DND-41 (cell line): ENCODE measurements around the gene DOCK4.

Experiments
- ATAC-seq: fragments of 200-7000 bp; cut with Tn5 transposase; 3 replicates; pipeline ENCODE4 v1.9.1; 2021; ENCODE audit warnings: low read depth; ENCODE audit not compliant: insufficient read depth
- DNase-seq: peaks from one replicate; pipeline ENCODE4 v3.0.0-alpha.2; 2020
- H2AFZ ChIP-seq: 2 replicates; pipeline ENCODE4 v1.6.0; 2012; ENCODE audit warnings: low read depth, low read length
- H3K27ac ChIP-seq: 2 replicates; pipeline ENCODE4 v1.5.1; 2012; ENCODE audit warnings: low read length, inconsistent platforms
- H3K27me3 ChIP-seq: fragments of 200-600 bp; sonication (generic); 2 replicates; pipeline ENCODE4 v1.6.0; 2012; ENCODE audit warnings: low read length, mild to moderate bottlenecking, inconsistent platforms; ENCODE audit not compliant: insufficient read depth, poor library complexity
- H3K36me3 ChIP-seq: 2 replicates; pipeline ENCODE4 v1.5.1; 2012; ENCODE audit warnings: low read length, inconsistent platforms; ENCODE audit not compliant: insufficient read depth
- H3K4me1 ChIP-seq: 2 replicates; pipeline ENCODE4 v1.5.1; 2012; ENCODE audit warnings: mild to moderate bottlenecking, low read length; ENCODE audit not compliant: insufficient read depth
- H3K4me2 ChIP-seq: 2 replicates; pipeline ENCODE4 v1.6.0; 2012; ENCODE audit warnings: mild to moderate bottlenecking, moderate library complexity, low read length, inconsistent platforms; ENCODE audit not compliant: insufficient read depth
- H3K4me3 ChIP-seq, 2 experiments: fragments of 200-600 bp in 1 of 2; shearing (Covaris generic) in 1 of 2; 2 replicates each; pipeline ENCODE4 v1.5.1; 2012 to 2016; ENCODE audit warnings: inconsistent platforms in 2 of 2, low read length in 2 of 2, mild to moderate bottlenecking in 2 of 2, low read depth in 1 of 2, moderate library complexity in 1 of 2
- H3K79me2 ChIP-seq: 2 replicates; pipeline ENCODE4 v1.6.0; 2012; ENCODE audit warnings: low read length, inconsistent platforms; ENCODE audit not compliant: insufficient read depth
- H3K9ac ChIP-seq: 2 replicates; pipeline ENCODE4 v1.6.0; 2012; ENCODE audit warnings: low read depth, mild to moderate bottlenecking, inconsistent platforms, low read length, moderate library complexity
- H3K9me3 ChIP-seq: 2 replicates; pipeline ENCODE4 v1.5.1; 2012; ENCODE audit warnings: low read length, moderate library complexity, mild to moderate bottlenecking, inconsistent platforms; ENCODE audit not compliant: insufficient read depth, severe bottlenecking
- H4K20me1 ChIP-seq: 2 replicates; pipeline ENCODE4 v1.6.0; 2012; ENCODE audit warnings: low read length; ENCODE audit not compliant: insufficient read depth
- EZH2 ChIP-seq: IDR thresholded peaks from 3 replicates; pipeline ENCODE4 v1.6.1; 2012; ENCODE audit warnings: borderline replicate concordance, low read depth, mild to moderate bottlenecking, moderate library complexity, low read length, inconsistent platforms; ENCODE audit not compliant: severe bottlenecking
- TF ChIP-seq, protein P1 (sequence below): IDR thresholded peaks from 2 replicates; pipeline ENCODE4 v1.5.1; 2012; ENCODE audit warnings: borderline replicate concordance, low read length, moderate library complexity, mild to moderate bottlenecking; ENCODE audit not compliant: poor library complexity, severe bottlenecking; ENCODE audit errors: extremely low read depth

The DOCK4 gene

DNA sequence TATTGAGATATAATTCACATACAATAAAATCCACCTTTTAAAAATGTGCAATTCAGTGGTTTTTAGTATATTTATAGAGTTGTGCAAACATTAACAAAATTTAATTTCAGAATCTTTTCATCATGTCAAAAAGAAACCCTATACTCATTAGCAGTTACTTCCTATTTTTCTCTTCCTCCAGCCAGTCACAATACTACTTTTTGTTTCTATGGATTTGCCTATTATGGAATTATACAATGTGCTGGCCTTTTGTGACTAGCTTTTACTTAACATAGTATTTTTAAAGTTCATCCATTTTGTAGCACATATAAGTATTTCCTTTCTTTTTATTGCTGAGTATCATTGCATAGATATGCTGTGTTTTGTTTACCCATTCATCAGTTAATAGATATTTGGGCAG, 444.0 kb downstream of the DOCK4 start:
- no peak overlapping the region for H2AFZ ChIP-seq
- H3K4me1 ChIP-seq, result no peaks in the 10 kb centered on the region
- no peak overlapping the region for H3K9ac ChIP-seq
- H3K27me3 ChIP-seq, result no peaks in the 10 kb centered on the region
- no peaks in the 10 kb centered on the region for H3K79me2 ChIP-seq
- no peak overlapping the region for H3K4me3 ChIP-seq
- H3K27ac ChIP-seq, result no peak overlapping the region
- H3K9me3 ChIP-seq, result no peaks in the 10 kb centered on the region
- no peak for TF ChIP-seq EZH2
- TF ChIP-seq, protein P1, sequence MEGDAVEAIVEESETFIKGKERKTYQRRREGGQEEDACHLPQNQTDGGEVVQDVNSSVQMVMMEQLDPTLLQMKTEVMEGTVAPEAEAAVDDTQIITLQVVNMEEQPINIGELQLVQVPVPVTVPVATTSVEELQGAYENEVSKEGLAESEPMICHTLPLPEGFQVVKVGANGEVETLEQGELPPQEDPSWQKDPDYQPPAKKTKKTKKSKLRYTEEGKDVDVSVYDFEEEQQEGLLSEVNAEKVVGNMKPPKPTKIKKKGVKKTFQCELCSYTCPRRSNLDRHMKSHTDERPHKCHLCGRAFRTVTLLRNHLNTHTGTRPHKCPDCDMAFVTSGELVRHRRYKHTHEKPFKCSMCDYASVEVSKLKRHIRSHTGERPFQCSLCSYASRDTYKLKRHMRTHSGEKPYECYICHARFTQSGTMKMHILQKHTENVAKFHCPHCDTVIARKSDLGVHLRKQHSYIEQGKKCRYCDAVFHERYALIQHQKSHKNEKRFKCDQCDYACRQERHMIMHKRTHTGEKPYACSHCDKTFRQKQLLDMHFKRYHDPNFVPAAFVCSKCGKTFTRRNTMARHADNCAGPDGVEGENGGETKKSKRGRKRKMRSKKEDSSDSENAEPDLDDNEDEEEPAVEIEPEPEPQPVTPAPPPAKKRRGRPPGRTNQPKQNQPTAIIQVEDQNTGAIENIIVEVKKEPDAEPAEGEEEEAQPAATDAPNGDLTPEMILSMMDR, result no peak
- no peaks in the 10 kb centered on the region for H3K36me3 ChIP-seq
- DNase-seq (no peak), ATAC-seq (no peak)
- no peak overlapping the region for H3K4me2 ChIP-seq
- no peaks in the 10 kb centered on the region for H4K20me1 ChIP-seq

DNA sequence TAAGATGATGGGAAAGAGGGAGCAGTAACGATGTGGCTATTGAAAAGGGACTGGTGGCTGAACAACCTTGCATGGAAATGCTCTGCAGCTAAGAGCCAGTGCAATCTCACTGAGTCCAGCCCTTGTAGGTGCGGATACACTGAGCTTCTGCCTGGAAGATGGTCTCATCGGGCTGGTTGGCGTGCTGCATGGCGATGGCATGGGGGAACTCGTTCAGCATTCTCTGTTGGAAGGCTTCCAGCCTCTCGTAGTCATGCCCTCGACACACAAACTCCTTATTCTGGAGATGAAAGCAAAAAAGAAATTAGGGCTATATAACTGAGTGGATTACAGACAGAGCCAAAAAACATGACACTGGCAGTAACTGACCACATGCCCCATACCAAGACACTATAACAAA, 446.2 kb downstream of the DOCK4 start:
- no peaks in the 10 kb centered on the region for H3K79me2 ChIP-seq
- no peaks in the 10 kb centered on the region for H3K4me1 ChIP-seq
- H3K27me3 ChIP-seq, result no peaks in the 10 kb centered on the region
- H3K4me3 ChIP-seq, result no peak overlapping the region
- H3K4me2 ChIP-seq, result no peak overlapping the region
- no peaks in the 10 kb centered on the region for H3K9me3 ChIP-seq
- no peak overlapping the region for H3K9ac ChIP-seq
- no peaks in the 10 kb centered on the region for H3K36me3 ChIP-seq
- TF ChIP-seq EZH2, result no peak
- TF ChIP-seq, protein P1, result no peak
- no peak for ATAC-seq
- H4K20me1 ChIP-seq, result no peaks in the 10 kb centered on the region
- H2AFZ ChIP-seq, result no peak overlapping the region
- no peak for DNase-seq
- H3K27ac ChIP-seq, result no peak overlapping the region

DNA sequence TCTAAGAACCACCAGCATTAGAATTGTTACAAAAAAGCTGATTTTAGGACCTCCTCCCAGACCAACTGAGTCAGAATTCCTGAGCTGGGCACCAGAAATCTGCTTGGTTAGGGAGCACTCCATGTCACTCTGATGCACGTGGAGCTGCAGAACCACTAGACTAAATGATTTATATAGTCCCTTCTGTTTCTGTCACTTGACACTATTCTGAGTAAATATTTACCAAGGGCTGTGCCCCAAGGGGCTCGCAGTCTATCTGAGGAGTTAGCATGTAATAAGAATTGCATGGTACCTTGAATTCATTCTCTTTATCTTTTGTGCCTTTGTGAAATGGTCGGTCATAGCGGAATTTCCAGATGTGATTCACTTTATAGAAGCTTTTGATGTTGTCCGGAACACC, 447.9 kb downstream of the DOCK4 start:
- H3K27me3 ChIP-seq, result no peaks in the 10 kb centered on the region
- TF ChIP-seq, protein P1, result no peak
- no peak for TF ChIP-seq EZH2
- no peaks in the 10 kb centered on the region for H4K20me1 ChIP-seq
- H3K27ac ChIP-seq, result no peak overlapping the region
- no peak overlapping the region for H3K4me3 ChIP-seq
- H3K4me1 ChIP-seq, result no peaks in the 10 kb centered on the region
- no peaks in the 10 kb centered on the region for H3K36me3 ChIP-seq
- H3K9me3 ChIP-seq, result no peaks in the 10 kb centered on the region
- DNase-seq, result no peak
- no peak for ATAC-seq
- H2AFZ ChIP-seq, result no peak overlapping the region
- H3K79me2 ChIP-seq, result no peaks in the 10 kb centered on the region
- H3K4me2 ChIP-seq, result no peak overlapping the region
- no peak overlapping the region for H3K9ac ChIP-seq

DNA sequence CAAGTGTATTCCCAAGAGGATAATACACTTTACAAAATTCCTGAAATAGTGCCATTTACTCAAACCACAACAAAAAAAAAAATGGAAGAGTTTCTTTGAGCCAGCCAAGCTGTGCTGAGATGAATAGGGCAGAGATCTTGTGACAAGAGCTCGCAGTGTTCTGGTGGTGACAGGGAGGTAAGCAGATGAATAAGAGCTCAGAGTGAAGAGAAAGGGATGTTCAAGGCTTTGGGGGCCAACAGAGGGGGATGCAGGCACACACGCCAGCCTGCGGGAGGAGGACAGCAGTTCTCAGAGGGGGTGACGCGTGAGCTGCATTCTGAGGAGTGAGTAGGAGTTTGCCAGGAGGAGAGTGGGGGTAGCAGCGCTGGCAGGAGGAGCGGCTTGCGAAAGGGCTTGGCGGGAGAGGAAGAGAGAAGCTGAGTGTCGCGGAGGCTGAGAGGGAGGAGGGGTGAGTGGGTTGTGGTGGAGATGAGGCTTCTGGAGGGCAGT, 449.5 kb downstream of the DOCK4 start:
- Histone ChIP-seq H3K79me2 (no peaks in the 10 kb centered on the region), H3K4me2 (no peak overlapping the region), H3K4me3 (no peak overlapping the region)

More for the DNA sequence above, 449.5 kb downstream of the DOCK4 start:
- Histone ChIP-seq H3K9me3 (no peaks in the 10 kb centered on the region), H4K20me1 (no peaks in the 10 kb centered on the region), H3K4me1 (no peaks in the 10 kb centered on the region), H3K9ac (no peak overlapping the region), H3K27ac (no peak overlapping the region), H3K36me3 (no peaks in the 10 kb centered on the region), H3K27me3 (no peaks in the 10 kb centered on the region), H2AFZ (no peak overlapping the region)
- ATAC-seq (peak; percentile 55; the same call in 2 of the 3 replicates), DNase-seq (peak; percentile 24)
- TF ChIP-seq, protein P1, result peak; percentile 14
- no peak for TF ChIP-seq EZH2
